Activated T-cell treated with anti-CD3 and anti-CD28 coated beads, Interleukin-2, amount 50 U/mL, for 4 hours (primary cell): Measurements from ENCODE around the gene TOMM7. TPM values are rescaled to one million over a fixed set of nuclear protein-coding genes. Genes with fewer than 3 reads are reported as not detected.

Experiments
- ATAC-seq, 2 donors: fragments of 200-7000 bp; cut with Tn5 transposase; one replicate each; pipeline ENCODE4 v1.10.0; 2021
- DNase-seq: peaks from one replicate; pipeline ENCODE4 v3.0.0-alpha.2; 2020
- H3K27me3 Mint-ChIP-seq: one replicate; pipeline ENCODE4 v1.8.0; 2021; ENCODE audit warnings: low read depth, mixed read lengths
- H3K36me3 Mint-ChIP-seq: one replicate; pipeline ENCODE4 v1.8.0; 2022; ENCODE audit warnings: mixed read lengths; ENCODE audit not compliant: insufficient read depth
- H3K4me1 Mint-ChIP-seq: one replicate; pipeline ENCODE4 v1.8.0; 2021; ENCODE audit warnings: low read depth, mixed read lengths
- H3K4me3 Mint-ChIP-seq: one replicate; pipeline ENCODE4 v1.8.0; 2021; ENCODE audit warnings: mild to moderate bottlenecking, moderate library complexity, mixed read lengths
- H3K9me3 Mint-ChIP-seq: one replicate; pipeline ENCODE4 v1.8.0; 2021; ENCODE audit warnings: mixed read lengths
- total RNA-seq, 3 donors: library from RNA; stranded (reverse); gene quantifications; one replicate each; pipeline ENCODE4 v1.2.1, GENCODE V29; 2021

The TOMM7 gene
- total RNA-seq, 3 donors from 2014 or later, result 225 to 255 (median 244) TPM

GRCh38 chr7:22771194-22771871 lies 51.3 kb downstream of the TOMM7 start:
- Mint-ChIP-seq H3K27me3 (peaks cover 21% of the 10 kb centered on the region), H3K9me3 (no peaks in the 10 kb centered on the region), H3K36me3 (no peaks in the 10 kb centered on the region), H3K4me3 (no peak overlapping the region), H3K4me1 (no peaks in the 10 kb centered on the region)
- no peak for DNase-seq
- ATAC-seq, result no peak

GRCh38 chr7:22765609-22766008 lies 57.0 kb downstream of the TOMM7 start:
- ATAC-seq, result no peak
- H3K4me1 Mint-ChIP-seq, result no peaks in the 10 kb centered on the region
- H3K4me3 Mint-ChIP-seq, result no peak overlapping the region
- H3K27me3 Mint-ChIP-seq, result peaks cover 37% of the 10 kb centered on the region
- DNase-seq, result no peak
- no peaks in the 10 kb centered on the region for H3K36me3 Mint-ChIP-seq
- peaks cover under 1% of the 10 kb centered on the region for H3K9me3 Mint-ChIP-seq

Other genes starting within 250 kb of the TOMM7 start
- gene IL6, start 95.6 kb downstream of the TOMM7 start, total RNA-seq, result 10 to 100 TPM in 2 of 3 donors, 1 to 10 TPM in 1; 9.3 to 35.4 (median 10.0) TPM
- 10 to 100 TPM; 21.4 to 23.9 (median 22.8) TPM for gene HYCC1, start 191.3 kb upstream of the TOMM7 start, total RNA-seq